ENCODE measurements around the gene WDR38.

Gene WDR38

DNA sequence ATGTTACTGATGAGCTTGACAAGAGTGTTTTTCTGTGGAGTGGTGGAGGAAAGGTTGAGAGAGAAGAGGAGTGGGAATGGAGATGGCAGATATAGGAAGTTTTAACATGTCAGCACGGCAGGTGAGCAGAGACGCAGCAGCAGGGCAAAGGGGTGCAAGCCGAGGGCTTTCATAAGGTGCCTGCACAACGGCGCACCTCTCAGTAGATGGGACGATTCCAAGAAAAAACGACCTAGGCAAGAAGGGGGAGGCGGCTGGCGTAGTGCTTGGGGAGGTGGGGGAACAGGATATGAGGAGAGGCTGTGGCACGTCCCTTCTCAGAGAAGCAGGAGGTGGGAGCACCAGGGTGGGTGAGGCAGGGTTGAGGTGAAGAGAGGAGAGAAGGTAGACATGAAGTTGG is 33.2 kb downstream of the WDR38 start:
- DNase-seq, result no peak

DNA sequence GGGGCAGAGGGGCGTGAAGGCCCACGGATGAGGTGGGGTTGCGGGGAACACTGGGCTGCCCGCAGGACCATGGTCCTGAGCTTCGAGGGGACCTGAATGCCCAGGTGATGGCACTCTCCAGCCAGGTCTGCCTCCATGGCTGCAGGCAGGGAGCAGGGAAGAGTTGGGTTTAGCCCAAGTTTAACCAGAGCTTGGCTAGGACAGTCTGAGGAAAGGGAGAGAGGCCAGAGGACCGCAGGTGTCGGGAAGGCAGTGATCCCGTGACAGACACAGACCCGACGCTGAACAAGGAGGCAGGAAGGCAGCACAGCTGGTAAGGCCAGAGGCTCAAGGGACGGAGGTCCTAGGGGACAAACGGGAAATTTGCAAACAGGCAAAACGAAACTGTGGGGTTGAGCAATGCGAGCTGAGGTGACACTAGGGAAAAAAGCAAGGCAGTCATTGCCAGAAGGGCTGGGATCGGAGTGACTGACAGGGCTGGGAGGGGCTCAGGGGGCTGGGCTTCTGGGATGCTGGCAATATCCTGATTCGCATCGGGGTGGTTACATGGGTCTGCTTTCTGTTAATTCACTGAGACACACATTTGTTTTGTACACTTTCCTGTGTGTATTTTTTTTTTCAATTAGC is 33.7 kb downstream of the WDR38 start:
- DNase-seq, result no peak

GRCh38 chr9:124887832-124888231 is 34.6 kb downstream of the WDR38 start:
- DNase-seq, result no peak

DNA sequence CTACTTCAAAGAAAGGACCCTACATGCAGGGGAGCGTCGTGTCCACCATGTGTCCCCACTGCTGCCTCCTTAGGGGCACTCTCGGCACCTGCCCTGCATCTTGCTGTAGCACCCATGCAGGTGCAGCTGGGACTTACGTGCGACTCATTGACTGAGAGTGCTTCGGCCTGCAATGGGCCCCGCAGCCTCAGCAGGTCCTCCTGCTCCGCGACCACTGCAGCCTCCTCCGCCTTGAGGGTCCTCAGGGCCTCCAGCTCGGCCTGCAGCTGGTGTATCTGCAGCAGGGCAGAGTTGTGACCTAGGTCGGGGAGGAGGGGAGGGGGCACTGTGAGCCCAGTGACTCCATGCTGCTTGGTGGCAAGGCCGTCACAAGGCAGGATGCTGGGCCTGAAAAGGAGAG is 35.7 kb downstream of the WDR38 start:
- DNase-seq, result no peak

DNA sequence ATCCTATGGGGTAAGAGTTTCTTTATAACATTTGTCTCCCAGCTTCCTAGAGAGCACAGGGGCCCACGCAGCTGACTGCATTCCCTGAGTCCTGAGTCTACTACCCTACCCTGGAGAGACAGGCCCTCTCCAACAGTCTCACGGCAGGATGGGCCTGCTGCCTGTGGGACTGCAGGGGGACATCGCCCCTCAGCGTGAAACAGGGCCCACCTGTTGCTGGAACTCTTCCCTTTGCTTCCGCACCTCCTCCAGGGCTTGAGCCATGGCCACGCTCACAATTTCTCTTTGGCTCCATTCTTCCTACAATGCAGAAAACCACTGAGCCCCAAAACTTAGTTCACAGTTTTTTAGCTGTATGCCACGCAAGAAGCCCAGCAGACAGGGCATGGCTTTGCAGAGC is 36.9 kb downstream of the WDR38 start:
- DNase-seq, result no peak

GRCh38 chr9:124894035-124894740 is 40.9 kb downstream of the WDR38 start:
- DNase-seq, result no peak

DNA sequence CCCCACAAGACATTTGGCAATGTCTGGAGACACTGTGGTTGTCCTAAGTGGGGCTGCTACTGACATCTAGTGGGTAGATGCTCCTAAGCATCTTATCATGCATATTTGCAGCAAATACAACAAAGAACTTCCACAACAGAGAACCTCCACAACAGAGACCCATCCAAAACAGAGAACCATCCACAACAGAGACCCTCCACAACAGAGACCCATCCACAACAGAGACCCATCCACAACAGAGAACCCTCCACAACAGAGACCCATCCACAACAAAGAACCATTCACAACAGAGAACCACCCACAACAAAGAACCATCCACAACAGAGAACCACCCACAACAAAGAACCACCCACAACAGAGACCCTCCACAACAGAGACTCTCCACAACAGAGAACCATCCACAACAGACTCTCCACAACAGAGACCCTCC is 41.5 kb downstream of the WDR38 start:
- DNase-seq, result no peak

GRCh38 chr9:124897570-124898460 is 44.6 kb downstream of the WDR38 start:
- DNase-seq, result no peak

GRCh38 chr9:124899845-124900244 is 46.6 kb downstream of the WDR38 start:
- no peak for DNase-seq

DNA sequence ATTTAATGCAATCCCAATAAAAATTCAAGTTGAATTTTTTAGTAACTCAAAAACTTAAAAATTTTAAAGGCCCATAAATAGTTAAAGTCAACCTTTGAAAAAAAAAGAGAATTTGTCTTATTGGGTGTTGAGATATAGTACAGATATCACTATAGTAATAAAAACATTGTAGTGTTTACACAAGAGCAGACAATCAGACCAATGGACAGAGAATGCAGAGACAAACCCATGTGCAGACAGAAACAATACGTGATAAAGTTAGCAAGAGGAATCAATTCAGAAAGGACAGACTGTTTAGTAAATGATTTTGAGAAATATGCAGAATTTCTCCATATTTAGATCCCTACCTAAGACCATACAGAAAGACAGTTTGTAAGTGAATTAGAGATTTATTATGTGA is 53.7 kb downstream of the WDR38 start:
- DNase-seq, result no peak
